Measurements from ENCODE around the gene KIF2A.
"Not testable (repeated sequence)": the region's sequence is repeated elsewhere in the genome, so short reads cannot be mapped to it uniquely, and the experiment has no call there.

Gene KIF2A

GRCh38 chr5:62289813-62290212 is 16.2 kb upstream of the KIF2A start (continued):
- TF ChIP-seq ZNF518A (tag by site-specific recombination; conservative IDR thresholded peaks at IDR 0.05; ENCODE audit: low read depth) = no peak

- H3K36me3 ChIP-seq (ENCODE audit: control insufficient read depth in 2 of 2, insufficient read depth in 1 of 2, low read length in 2 of 2); H3K9me3 ChIP-seq (ENCODE audit: control insufficient read depth, insufficient read depth, low read depth, low read length); H3K4me3 ChIP-seq (ENCODE audit: low read depth, low read length); H3K4me1 ChIP-seq (ENCODE audit: control insufficient read depth, insufficient read depth, low read length); POLR2A ChIA-PET; H3K27ac ChIP-seq (ENCODE audit: extremely low read depth, low read depth, low read length): not testable (repeated sequence)
- CTCF ChIA-PET = interaction anchor here (0.6 to 2.4 kb wide), 5 partner anchors 11 to 65 kb away, joined by 3 to 10 read pairs (median 3); no protein-coding TSS in a partner anchor
These were observed 14.2 kb upstream of the KIF2A start for GRCh38 chr5:62291829-62292228.

GRCh38 chr5:62296998-62297397 is 9.0 kb upstream of the KIF2A start:
- CTCF ChIA-PET = interaction anchor here (1.1 kb wide), 1 partner anchor 9 kb away, joined by 3 read pairs; the partner anchor contains the start of gene KIF2A
- no peak overlapping the region for H3K4me3 ChIP-seq (ENCODE audit: low read depth, low read length)
- H3K36me3 ChIP-seq (ENCODE audit: control insufficient read depth in 2 of 2, insufficient read depth in 1 of 2, low read length in 2 of 2) = no peaks in the 10 kb centered on the region
- TF ChIP-seq EGR2 (tag by site-specific recombination; IDR thresholded peaks at IDR 0.05; ENCODE audit: low read depth) (no peak), ZNF768 (tag by site-specific recombination; IDR thresholded peaks at IDR 0.05) (no peak), ZNF175 (tag by site-specific recombination; IDR thresholded peaks at IDR 0.05) (no peak), REPIN1 (tag by site-specific recombination; IDR thresholded peaks at IDR 0.05; ENCODE audit: low read depth) (no peak), ZSCAN30 (tag by site-specific recombination; IDR thresholded peaks at IDR 0.05) (no peak)
- no peaks in the 10 kb centered on the region for H3K4me1 ChIP-seq (ENCODE audit: control insufficient read depth, insufficient read depth, low read length)
- H3K27ac ChIP-seq (ENCODE audit: extremely low read depth, low read depth, low read length) = no peak overlapping the region
- H3K9me3 ChIP-seq (ENCODE audit: control insufficient read depth, insufficient read depth, low read depth, low read length) = no peaks in the 10 kb centered on the region
- POLR2A ChIA-PET = no interaction called here

GRCh38 chr5:62298118-62298517 is 7.9 kb upstream of the KIF2A start:
- Histone ChIP-seq H3K27ac (ENCODE audit: extremely low read depth, low read depth, low read length) (no peak overlapping the region), H3K36me3 (ENCODE audit: control insufficient read depth in 2 of 2, insufficient read depth in 1 of 2, low read length in 2 of 2) (no peaks in the 10 kb centered on the region), H3K4me3 (ENCODE audit: low read depth, low read length) (no peak overlapping the region), H3K9me3 (ENCODE audit: control insufficient read depth, insufficient read depth, low read depth, low read length) (no peaks in the 10 kb centered on the region), H3K4me1 (ENCODE audit: control insufficient read depth, insufficient read depth, low read length) (no peaks in the 10 kb centered on the region)
- ChIA-PET CTCF (interaction anchor here (0.5 kb wide), 1 partner anchor 807 kb away, joined by 3 read pairs; no protein-coding TSS in a partner anchor), POLR2A (no interaction called here)
- TF ChIP-seq ZNF843 (tag by site-specific recombination; IDR thresholded peaks at IDR 0.05) (no peak), KLF10 (tag by site-specific recombination; IDR thresholded peaks at IDR 0.05) (no peak), ZNF274 (IDR thresholded peaks at IDR 0.05; ENCODE audit: low read length) (no peak), ZNF274 (tag by site-specific recombination; IDR thresholded peaks at IDR 0.05; ENCODE audit: borderline replicate concordance) (no peak)

GRCh38 chr5:62299101-62299500 is 6.9 kb upstream of the KIF2A start:
- Histone ChIP-seq H3K27ac (ENCODE audit: extremely low read depth, low read depth, low read length) (no peak overlapping the region), H3K9me3 (ENCODE audit: control insufficient read depth, insufficient read depth, low read depth, low read length) (no peaks in the 10 kb centered on the region), H3K4me1 (ENCODE audit: control insufficient read depth, insufficient read depth, low read length) (no peaks in the 10 kb centered on the region), H3K4me3 (ENCODE audit: low read depth, low read length) (no peak overlapping the region), H3K36me3 (ENCODE audit: control insufficient read depth in 2 of 2, insufficient read depth in 1 of 2, low read length in 2 of 2) (no peaks in the 10 kb centered on the region)
- CTCF ChIA-PET = no interaction called here
- POLR2A ChIA-PET = no interaction called here
- TF ChIP-seq TSHZ1 (tag by site-specific recombination; IDR thresholded peaks at IDR 0.05; ENCODE audit: borderline replicate concordance) = no peak
- TF ChIP-seq ZNF433 (tag by site-specific recombination; IDR thresholded peaks at IDR 0.05; ENCODE audit: low read depth) = no peak
- TF ChIP-seq PRDM4 (tag by site-specific recombination; IDR thresholded peaks at IDR 0.05) = no peak
- TF ChIP-seq ZNF544 (tag by site-specific recombination; IDR thresholded peaks at IDR 0.05) = no peak
- TF ChIP-seq ZNF19 (tag by site-specific recombination; IDR thresholded peaks at IDR 0.05; ENCODE audit: low read depth) = no peak
